ENCODE measurements around the gene MCU. TPM values are rescaled to one million over a fixed set of nuclear protein-coding genes. Genes with fewer than 3 reads are reported as not detected.
"Not testable (repeated sequence)": the region's sequence is repeated elsewhere in the genome, so short reads cannot be mapped to it uniquely, and the experiment has no call there.

The MCU gene
- total and polyA plus RNA-seq, 10 of the 15 experiments (the other 5 are each of a cell fraction or from before 2014, with no cell fraction given): 5.1 to 49.1 (median 17.9) TPM

DNA sequence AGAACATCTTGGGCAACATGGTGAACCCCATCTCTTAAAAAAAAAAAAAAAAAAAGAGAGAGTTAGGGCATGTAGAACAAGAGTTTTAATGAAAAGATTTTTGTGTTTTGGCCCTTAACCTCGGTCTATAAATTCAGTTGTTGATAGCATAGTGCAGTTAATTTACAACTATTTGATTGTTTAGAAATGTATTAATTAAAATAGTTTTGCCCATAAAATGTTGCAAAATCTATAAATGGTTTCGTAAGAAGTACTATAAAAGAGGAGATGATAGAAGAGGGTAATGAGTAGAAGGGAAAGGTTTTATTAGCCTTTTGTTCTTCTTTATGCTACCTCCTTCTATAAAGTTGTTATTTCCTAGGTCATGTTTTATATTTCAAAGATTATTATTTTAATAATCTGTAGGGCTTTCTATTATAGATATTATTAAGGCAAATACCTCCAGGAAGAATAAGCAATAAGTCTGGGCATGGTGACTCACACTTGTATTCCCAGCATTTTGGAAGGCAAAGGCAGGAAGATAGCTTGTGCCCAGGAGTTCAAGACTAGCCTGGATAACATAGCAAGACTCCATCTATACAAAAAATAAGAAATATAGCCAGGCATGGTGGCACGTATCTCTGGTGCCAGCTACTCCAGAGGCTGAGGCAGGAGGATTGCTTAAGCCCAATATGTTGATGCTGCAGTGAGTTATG is 73.3 kb downstream of the MCU start (continued):
- TF ChIP-seq TARDBP (IDR thresholded peaks at IDR 0.05; ENCODE audit: borderline replicate concordance): no peak
- TF ChIP-seq, protein P1, sequence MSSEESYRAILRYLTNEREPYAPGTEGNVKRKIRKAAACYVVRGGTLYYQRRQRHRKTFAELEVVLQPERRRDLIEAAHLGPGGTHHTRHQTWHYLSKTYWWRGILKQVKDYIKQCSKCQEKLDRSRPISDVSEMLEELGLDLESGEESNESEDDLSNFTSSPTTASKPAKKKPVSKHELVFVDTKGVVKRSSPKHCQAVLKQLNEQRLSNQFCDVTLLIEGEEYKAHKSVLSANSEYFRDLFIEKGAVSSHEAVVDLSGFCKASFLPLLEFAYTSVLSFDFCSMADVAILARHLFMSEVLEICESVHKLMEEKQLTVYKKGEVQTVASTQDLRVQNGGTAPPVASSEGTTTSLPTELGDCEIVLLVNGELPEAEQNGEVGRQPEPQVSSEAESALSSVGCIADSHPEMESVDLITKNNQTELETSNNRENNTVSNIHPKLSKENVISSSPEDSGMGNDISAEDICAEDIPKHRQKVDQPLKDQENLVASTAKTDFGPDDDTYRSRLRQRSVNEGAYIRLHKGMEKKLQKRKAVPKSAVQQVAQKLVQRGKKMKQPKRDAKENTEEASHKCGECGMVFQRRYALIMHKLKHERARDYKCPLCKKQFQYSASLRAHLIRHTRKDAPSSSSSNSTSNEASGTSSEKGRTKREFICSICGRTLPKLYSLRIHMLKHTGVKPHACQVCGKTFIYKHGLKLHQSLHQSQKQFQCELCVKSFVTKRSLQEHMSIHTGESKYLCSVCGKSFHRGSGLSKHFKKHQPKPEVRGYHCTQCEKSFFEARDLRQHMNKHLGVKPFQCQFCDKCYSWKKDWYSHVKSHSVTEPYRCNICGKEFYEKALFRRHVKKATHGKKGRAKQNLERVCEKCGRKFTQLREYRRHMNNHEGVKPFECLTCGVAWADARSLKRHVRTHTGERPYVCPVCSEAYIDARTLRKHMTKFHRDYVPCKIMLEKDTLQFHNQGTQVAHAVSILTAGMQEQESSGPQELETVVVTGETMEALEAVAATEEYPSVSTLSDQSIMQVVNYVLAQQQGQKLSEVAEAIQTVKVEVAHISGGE (CRISPR knock-in tag; IDR thresholded peaks at IDR 0.05): no peak

DNA sequence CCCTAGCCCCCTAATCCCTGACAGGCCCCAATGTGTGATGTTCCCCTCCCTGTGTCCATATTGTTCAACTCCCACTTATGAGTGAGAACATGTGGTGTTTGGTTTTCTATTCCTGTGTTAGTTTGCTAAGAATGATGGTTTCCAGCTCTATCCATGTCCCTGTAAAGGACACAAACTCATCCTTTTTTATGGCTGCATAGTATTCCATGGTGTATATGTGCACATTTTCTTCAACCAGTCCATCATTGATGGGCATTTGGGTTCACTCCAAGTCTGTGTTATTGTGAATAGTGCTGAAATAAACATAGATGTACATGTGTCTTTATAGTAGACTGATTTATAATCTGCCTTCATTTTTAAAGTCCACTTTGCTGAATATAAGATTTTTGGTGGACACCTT is 79.3 kb downstream of the MCU start:
- SMC1A ChIA-PET (ENCODE audit: uncharacterized antibody, unreplicated experiment); H3K4me2 ChIP-seq (ENCODE audit: control insufficient read depth, insufficient read depth); H3K27ac ChIP-seq (ENCODE audit: control insufficient read depth, insufficient read depth); H2AFZ ChIP-seq (ENCODE audit: control insufficient read depth, low read depth, low read length); H3K9ac ChIP-seq (ENCODE audit: control insufficient read depth, insufficient read depth, low read length); H3K4me1 ChIP-seq (ENCODE audit: control insufficient read depth, insufficient read depth, low read length); DNase-seq (ENCODE audit: low read depth, low spot score); intact Hi-C loops (cut with micrococcal nuclease; ENCODE audit: unreplicated experiment); FAIRE-seq; H3K36me3 ChIP-seq (ENCODE audit: control insufficient read depth in 2 of 2, insufficient read depth in 2 of 2, low read length in 1 of 2); RAD21 ChIA-PET (ENCODE audit: unreplicated experiment); ATAC-seq; H3K27me3 ChIP-seq (replicated peaks in 1 of 2; ENCODE audit: control insufficient read depth in 2 of 2, insufficient read depth in 2 of 2, low read length in 1 of 2); H3K79me2 ChIP-seq (ENCODE audit: control insufficient read depth, insufficient read depth, low read length); in situ Hi-C loops (cut with MboI); H3K4me3 ChIP-seq; CTCF ChIA-PET; H4K20me1 ChIP-seq (ENCODE audit: control insufficient read depth, insufficient read depth); BruUV-seq (replicated peaks): not testable (repeated sequence)
- POLR2A ChIA-PET: interaction anchor here (0.6 kb wide), 1 partner anchor 205 kb away, joined by 3 read pairs; no protein-coding TSS in a partner anchor
- peaks cover 12% of the 10 kb centered on the region; the same call in 2 of the 3 replicates for H3K9me3 ChIP-seq (replicated peaks; ENCODE audit: control insufficient read depth, insufficient read depth, low read length)

Data from GM12878 (cell line).